ENCODE measurements around the gene PKN2. TPM values are rescaled to one million over a fixed set of nuclear protein-coding genes. Genes with fewer than 3 reads are reported as not detected.

The PKN2 gene
- total RNA-seq, 1 donor from 2014 or later, result 29.8 TPM

DNA sequence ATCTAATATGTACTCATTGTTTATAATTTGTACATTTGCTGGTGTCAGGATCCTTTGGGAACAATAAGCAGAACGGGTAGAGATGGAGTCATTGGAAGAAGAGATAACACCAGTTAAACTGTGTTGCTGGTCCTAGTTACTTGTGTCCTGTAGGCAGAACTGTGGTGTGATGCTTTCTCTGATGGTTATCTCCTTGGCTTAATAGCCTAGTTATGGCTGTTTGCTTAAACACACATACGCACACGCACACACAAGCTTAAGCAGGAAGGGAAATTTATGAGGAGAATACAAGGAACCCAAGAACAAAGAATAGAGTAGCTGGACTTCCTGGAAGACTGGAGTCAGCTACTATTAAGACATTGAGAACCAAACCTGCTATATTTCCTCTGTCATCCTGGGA is 5.7 kb upstream of the PKN2 start:
- no peak for DNase-seq (ENCODE audit: low spot score)
- no peak overlapping the region for H3K4me3 Mint-ChIP-seq (ENCODE audit: unreplicated experiment)
- H3K27ac Mint-ChIP-seq (ENCODE audit: unreplicated experiment), result no peak overlapping the region
- H3K9me3 Mint-ChIP-seq (ENCODE audit: low read depth), result no peaks in the 10 kb centered on the region
- TF ChIP-seq, protein P1, sequence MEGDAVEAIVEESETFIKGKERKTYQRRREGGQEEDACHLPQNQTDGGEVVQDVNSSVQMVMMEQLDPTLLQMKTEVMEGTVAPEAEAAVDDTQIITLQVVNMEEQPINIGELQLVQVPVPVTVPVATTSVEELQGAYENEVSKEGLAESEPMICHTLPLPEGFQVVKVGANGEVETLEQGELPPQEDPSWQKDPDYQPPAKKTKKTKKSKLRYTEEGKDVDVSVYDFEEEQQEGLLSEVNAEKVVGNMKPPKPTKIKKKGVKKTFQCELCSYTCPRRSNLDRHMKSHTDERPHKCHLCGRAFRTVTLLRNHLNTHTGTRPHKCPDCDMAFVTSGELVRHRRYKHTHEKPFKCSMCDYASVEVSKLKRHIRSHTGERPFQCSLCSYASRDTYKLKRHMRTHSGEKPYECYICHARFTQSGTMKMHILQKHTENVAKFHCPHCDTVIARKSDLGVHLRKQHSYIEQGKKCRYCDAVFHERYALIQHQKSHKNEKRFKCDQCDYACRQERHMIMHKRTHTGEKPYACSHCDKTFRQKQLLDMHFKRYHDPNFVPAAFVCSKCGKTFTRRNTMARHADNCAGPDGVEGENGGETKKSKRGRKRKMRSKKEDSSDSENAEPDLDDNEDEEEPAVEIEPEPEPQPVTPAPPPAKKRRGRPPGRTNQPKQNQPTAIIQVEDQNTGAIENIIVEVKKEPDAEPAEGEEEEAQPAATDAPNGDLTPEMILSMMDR (IDR thresholded peaks at IDR 0.05), result no peak
- H3K4me1 Mint-ChIP-seq (ENCODE audit: low read depth), result peaks cover 12% of the 10 kb centered on the region
- no peaks in the 10 kb centered on the region for H3K36me3 Mint-ChIP-seq (ENCODE audit: low read depth)
- H3K27me3 Mint-ChIP-seq (ENCODE audit: low read depth), result no peaks in the 10 kb centered on the region

DNA sequence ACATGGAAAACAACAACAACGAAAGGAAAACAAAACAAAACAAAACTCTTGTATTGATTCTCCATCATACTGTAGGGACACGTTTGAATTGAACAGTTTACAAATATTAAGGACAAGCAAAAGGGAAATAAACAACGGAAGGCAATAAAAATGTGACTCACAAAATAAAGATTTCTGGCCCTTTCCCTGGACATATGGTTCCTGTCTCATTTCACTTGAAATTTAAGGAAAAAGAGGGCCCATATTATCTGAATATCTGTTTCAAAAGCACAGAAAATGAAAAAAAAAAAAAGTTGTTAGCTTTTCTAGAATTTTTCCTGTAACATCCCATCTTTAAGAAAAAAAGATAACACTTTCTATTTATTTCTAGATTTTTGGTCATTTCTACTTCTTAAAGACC is 3.6 kb upstream of the PKN2 start:
- no peak overlapping the region for H3K4me3 Mint-ChIP-seq (ENCODE audit: unreplicated experiment)
- no peak for DNase-seq (ENCODE audit: low spot score)
- peaks cover 14% of the 10 kb centered on the region for H3K4me1 Mint-ChIP-seq (ENCODE audit: low read depth)
- no peak overlapping the region for H3K27ac Mint-ChIP-seq (ENCODE audit: unreplicated experiment)
- H3K9me3 Mint-ChIP-seq (ENCODE audit: low read depth), result no peaks in the 10 kb centered on the region
- H3K36me3 Mint-ChIP-seq (ENCODE audit: low read depth), result no peaks in the 10 kb centered on the region
- TF ChIP-seq, protein P1 (IDR thresholded peaks at IDR 0.05), result no peak
- no peaks in the 10 kb centered on the region for H3K27me3 Mint-ChIP-seq (ENCODE audit: low read depth)

DNA sequence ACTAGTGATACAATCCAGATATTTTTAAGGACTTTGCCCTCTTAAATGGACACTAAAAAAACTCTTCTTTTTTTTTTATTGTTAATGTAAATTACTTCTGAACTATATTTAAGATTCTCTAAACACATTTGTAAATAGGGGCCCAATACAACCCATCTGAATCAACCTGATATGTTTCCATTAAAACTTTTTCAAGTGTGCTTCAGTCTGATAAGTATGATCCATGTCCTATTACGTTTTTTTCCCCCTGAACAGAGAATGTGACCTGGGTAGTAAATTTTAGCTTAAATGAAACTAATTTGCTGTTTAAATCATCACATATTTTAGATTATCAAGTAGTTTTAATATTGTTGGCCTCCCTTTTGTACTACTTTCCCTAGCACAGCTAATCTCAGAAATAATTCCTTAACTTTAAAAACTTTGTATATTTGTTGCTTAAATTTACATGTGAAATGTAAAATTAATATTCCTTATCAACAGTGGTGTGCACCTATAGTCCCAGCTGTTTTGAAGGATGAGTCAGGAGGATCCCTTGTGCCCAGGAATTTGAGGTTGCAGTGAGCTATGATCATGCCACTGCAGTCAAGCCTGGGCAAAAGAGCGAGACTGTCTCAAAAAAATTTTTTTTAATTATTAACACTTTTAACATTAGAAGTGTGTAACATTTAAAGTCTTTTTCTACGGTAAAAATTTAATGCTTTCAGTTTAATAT is 3.0 kb upstream of the PKN2 start:
- H3K36me3 Mint-ChIP-seq (ENCODE audit: low read depth), result no peaks in the 10 kb centered on the region
- no peak overlapping the region for H3K4me3 Mint-ChIP-seq (ENCODE audit: unreplicated experiment)
- H3K27ac Mint-ChIP-seq (ENCODE audit: unreplicated experiment), result no peak overlapping the region

DNA sequence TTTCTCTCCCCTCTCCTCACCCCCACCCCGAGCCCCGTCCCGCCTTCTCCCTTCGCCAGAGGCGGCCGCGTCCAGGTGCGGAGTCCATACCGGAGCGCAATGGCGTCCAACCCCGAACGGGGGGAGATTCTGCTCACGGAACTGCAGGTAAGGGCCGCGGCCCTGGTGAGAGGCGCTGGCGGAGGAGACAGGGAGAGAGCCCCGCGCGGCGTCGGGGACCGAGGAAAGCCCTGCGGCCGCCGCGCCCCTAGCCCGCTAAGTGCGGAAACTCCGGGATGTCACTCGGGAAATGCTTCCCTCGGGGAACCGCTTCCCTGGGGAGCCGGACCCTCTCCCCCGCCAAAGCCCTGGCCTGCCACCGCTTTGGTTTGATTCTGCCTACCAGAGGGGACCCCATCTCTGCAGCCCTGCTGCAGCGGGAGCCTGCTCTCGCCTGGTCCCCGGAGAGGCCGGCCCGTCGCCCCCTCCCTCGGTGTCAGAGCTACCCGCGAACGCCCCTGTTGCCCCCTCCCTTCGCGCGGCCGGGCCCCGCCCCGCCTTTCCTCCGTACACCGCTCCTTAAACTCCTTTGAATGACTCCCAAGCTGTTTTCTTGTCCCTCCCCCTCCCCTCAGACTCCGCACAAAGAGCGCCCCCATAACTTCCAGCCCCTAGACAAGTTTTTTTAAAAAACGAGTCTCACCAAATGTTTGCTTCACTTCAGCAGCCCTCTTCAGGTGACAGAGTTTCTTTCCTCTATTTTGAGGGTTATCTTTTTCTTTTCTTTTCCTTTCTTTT is 597 bp downstream of the PKN2 start:
- Mint-ChIP-seq H3K4me1 (ENCODE audit: low read depth) (peaks cover 25% of the 10 kb centered on the region), H3K9me3 (ENCODE audit: low read depth) (no peaks in the 10 kb centered on the region), H3K27ac (ENCODE audit: unreplicated experiment) (peak overlapping the region; percentile 99), H3K27me3 (ENCODE audit: low read depth) (no peaks in the 10 kb centered on the region), H3K4me3 (ENCODE audit: unreplicated experiment) (peak overlapping the region; percentile 96), H3K36me3 (ENCODE audit: low read depth) (no peaks in the 10 kb centered on the region)
- TF ChIP-seq, protein P1 (IDR thresholded peaks at IDR 0.05), result peak; percentile 47
- DNase-seq (ENCODE audit: low spot score), result peak; percentile 90

More for the DNA sequence above, 3.0 kb upstream of the PKN2 start:
- no peak for DNase-seq (ENCODE audit: low spot score)
- Mint-ChIP-seq H3K9me3 (ENCODE audit: low read depth) (no peaks in the 10 kb centered on the region), H3K27me3 (ENCODE audit: low read depth) (no peaks in the 10 kb centered on the region), H3K4me1 (ENCODE audit: low read depth) (peaks cover 17% of the 10 kb centered on the region)
- TF ChIP-seq, protein P1 (IDR thresholded peaks at IDR 0.05), result no peak

DNA sequence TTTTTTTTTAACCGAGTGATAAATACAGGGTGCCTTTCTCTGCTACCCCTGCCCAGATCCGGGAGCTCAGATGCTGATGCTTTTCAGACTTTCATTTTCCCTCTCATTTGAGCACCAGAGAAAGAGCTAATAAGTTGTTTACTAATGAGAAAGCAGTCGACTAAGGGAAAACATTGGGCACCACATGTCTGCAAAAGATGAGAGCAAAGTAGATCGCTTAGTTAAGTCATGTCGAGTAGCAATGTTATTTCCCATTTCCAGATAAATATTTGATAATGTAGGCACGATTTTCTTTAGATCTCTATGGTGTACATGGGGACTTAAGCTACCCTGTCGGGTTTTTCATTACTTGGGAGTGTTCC is 1.2 kb downstream of the PKN2 start:
- no peak for DNase-seq (ENCODE audit: low spot score)
- no peaks in the 10 kb centered on the region for H3K36me3 Mint-ChIP-seq (ENCODE audit: low read depth)
- H3K4me1 Mint-ChIP-seq (ENCODE audit: low read depth), result peaks cover 25% of the 10 kb centered on the region
- peak overlapping the region; percentile 96 for H3K4me3 Mint-ChIP-seq (ENCODE audit: unreplicated experiment)
- H3K9me3 Mint-ChIP-seq (ENCODE audit: low read depth), result no peaks in the 10 kb centered on the region
- peak overlapping the region; percentile 99 for H3K27ac Mint-ChIP-seq (ENCODE audit: unreplicated experiment)
- TF ChIP-seq, protein P1 (IDR thresholded peaks at IDR 0.05), result no peak
- H3K27me3 Mint-ChIP-seq (ENCODE audit: low read depth), result no peaks in the 10 kb centered on the region
